GM19455 (cell line): ENCODE measurements around the gene DCLK1.

Experiments used
- ATAC-seq: cut with Tn5 transposase; IDR thresholded peaks from one replicate; pipeline ENCODE4 v1.9.1; 2021; ENCODE audit not compliant: unreplicated experiment

The DCLK1 gene

GRCh38 chr13:35909091-35909490, 222.1 kb downstream of the DCLK1 start:
- ATAC-seq: no peak

- ATAC-seq: no peak
Measured at GRCh38 chr13:35908226-35908625, 223.0 kb downstream of the DCLK1 start.

DNA sequence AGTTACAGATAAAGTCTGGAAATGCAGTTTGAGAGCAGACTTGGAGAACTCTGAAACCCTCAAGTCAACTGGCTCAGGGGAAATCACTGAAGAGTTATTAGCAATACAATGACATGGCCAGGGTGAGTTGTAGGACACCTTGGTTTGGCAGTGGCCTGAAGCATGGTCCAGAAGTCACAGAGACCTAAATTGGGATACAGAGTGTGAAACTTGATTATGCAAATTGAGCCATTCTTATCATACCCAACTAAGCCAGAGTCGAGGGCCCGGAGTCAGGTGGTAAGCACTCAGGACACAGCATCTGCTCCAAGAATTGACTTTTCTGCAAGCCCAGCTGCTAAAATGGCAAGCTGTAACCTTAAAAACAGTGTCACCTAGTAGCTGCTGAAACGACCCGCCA, 224.5 kb downstream of the DCLK1 start:
- ATAC-seq: no peak

DNA sequence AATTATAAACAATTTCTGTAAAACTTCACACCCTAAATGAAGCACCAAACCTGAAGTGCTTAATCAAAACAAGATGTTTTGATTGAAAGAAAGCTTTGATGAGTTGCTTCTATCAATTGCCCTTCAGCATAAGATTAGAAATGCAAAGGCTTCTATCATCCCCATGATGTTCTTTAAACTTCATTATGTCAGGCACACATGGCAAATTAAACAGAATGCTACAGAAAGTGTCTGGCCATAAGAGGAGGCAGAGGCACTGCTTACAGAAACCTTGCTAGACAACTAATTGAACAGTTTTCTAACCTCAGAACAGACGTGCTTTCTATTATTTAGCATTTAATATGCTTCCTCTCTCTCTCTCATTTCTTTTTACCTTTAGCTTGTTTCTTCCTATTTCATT, 228.1 kb downstream of the DCLK1 start:
- no peak for ATAC-seq

DNA sequence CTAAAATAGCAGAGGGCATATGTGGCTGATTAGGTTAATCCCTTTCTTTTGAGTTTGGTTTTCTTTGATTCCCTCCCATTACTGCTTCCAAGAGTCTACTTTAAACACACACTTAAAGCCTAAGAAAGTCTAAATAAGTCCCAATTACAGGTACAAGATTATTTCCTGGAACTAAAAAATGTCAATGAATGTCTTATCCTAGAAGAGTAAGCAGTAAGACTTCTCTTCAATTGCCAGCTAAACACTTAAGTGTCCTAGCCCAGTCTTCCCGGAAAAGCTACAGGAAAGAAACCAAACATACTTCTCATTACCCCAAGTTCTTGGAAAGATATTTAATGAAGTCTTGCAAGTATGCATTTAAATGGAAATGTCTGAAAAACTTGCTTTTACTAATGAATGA, 233.1 kb downstream of the DCLK1 start:
- ATAC-seq: no peak

GRCh38 chr13:35894636-35895035, 236.5 kb downstream of the DCLK1 start:
- no peak for ATAC-seq

- ATAC-seq: no peak
Measured at GRCh38 chr13:35892837-35893814, 238.1 kb downstream of the DCLK1 start.

GRCh38 chr13:35891507-35892441, 239.4 kb downstream of the DCLK1 start:
- no peak for ATAC-seq

DNA sequence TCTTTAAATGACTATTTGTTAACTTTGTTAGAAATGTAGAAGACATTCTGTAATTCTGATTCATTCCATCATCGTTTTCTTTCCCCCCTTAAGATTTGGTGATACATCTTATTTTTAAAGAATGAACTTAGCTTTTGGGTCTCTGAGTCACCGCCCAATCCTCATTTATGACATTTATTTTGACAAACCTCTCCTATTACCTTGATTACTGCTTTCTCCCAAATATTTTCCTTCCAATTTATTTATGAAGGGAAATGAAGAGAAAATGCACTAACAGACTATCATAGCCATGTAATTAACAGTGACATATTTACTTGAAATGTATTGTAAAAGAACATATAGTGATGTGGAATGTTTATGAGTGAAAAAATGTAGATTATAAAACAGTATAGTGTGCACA, 241.6 kb downstream of the DCLK1 start:
- no peak for ATAC-seq

- no peak for ATAC-seq
Measured at GRCh38 chr13:35888981-35889380, 242.2 kb downstream of the DCLK1 start.

DNA sequence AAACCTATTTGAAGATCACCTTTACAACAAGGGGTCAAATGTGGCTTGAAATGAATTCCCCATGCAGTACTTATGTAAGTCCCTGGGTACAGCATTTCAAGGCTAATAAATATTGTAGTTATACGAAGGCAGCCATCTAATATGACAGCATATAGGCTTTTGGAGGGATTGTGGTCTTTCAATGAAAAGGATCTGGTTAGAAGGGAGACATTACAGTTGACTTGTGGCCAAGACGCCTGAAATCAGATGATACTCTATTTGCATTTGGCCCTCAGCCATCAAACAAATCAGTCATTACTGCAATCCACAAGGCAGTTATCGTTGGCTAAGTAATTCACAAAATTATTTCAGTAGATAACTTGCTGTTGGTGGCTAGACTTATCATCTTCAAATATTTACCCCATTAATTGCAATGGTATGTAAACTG, 242.7 kb downstream of the DCLK1 start:
- ATAC-seq: no peak

DNA sequence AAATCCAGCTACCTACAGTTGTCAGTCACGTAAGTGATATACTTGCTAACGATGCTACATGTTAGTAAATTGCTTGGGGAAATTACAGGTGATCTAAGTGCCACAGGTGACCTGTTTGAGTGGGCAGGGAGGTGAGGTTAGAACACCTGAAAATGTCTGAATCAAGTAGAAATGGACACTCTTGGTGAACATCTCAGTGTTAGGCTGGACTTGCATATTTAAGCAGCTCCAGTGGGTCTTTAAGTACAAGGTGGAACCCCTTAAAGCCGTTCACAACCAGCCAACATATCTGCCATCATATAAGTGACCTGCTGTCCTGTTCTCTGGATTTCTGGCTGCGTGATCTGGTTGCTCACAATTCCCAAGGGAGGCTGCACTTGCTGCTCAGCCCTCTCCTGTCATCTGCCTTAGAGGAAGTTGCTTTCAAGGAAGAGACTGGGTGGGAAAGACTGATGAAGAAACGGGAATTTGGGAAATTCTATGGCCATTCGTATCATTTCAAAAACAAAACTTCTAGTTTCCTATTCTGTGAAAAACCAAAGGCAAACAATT, 244.0 kb downstream of the DCLK1 start:
- ATAC-seq: no peak

DNA sequence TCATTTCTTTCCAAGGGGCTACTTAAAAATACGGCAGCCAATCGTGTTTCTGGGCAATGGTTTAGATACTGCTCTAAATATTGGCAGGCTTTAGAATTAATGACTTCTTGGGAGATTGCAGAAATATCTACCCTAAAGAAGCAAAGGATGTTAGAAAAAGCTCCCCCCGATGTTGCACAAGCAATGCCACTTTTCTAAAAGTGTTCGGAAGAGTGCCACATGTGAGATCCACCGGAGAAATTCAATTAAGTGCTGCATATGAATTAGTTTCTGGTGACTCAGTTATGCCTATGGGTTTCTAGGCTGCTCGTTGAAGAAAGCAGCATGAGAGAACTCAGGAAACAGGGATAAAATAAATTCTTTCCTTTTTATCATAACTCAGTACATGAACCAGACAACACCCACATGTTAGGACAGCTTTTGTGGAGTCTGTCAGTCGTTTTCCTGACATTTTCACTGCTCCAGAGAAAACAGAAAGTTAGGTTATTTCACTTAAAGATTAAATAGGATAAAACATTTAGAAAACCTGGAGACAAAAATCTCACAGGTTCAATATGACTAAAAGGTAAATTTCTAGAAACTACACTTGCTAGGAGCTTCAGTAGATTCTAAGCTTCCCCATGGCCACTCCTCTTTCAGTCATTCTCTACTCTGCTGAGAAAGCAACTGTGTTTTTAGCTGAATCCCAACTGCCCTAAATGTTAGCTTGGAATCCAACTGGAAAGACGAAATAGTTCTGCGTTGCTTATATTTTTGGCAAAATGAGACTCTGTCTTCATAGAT, 244.7 kb downstream of the DCLK1 start:
- no peak for ATAC-seq

DNA sequence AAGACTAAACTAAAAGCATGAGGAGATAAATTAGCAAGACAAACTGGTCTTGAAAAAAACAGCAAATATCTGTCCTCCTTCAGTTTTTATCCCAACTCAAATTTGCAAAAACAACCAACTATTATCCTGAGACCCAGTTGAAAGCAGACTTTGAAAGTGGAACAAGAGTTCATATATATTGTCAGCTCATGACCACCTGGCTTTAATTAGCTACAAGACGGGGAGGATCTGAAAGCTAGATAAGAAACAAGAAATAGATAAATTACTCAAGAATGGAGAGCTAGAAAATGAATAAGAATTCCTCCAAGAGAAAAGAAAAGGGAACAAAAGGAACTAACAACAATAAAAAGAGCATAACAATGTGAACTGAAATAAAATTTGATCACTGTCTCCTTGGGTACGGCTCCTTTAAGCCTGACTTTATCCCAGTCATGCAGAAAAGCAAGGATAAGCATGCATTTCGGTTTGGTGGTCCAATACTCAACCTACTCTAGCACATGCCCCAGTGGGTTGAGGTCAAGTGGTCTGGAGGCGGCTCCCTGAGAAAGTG, 246.9 kb downstream of the DCLK1 start:
- no peak for ATAC-seq

- no peak for ATAC-seq
Measured at GRCh38 chr13:35882722-35883497, 248.3 kb downstream of the DCLK1 start.

GRCh38 chr13:35881360-35881759, 249.8 kb downstream of the DCLK1 start:
- no peak for ATAC-seq

DNA sequence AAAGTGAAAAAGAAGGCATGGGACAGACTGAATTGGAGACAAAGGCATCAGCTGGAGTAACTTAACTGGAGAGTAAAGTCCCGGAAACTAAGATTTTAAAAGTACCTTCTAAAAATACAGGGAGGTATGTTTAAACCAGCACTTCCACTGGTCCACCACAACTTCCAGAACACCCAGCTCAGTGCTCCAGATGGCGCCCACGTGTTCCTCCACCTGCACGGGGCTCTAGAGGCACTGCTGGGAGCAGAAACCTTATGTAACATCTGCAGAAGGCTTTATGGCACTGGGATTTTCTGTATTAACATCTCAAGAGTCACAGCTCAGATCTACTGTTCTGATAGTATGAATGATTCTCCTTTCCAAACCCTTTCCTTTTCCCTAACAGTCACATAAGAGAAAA, 252.1 kb downstream of the DCLK1 start:
- no peak for ATAC-seq

- ATAC-seq: no peak
Measured at GRCh38 chr13:35876601-35877000, 254.6 kb downstream of the DCLK1 start.

- no peak for ATAC-seq
Measured at GRCh38 chr13:35874704-35875103, 256.5 kb downstream of the DCLK1 start.

DNA sequence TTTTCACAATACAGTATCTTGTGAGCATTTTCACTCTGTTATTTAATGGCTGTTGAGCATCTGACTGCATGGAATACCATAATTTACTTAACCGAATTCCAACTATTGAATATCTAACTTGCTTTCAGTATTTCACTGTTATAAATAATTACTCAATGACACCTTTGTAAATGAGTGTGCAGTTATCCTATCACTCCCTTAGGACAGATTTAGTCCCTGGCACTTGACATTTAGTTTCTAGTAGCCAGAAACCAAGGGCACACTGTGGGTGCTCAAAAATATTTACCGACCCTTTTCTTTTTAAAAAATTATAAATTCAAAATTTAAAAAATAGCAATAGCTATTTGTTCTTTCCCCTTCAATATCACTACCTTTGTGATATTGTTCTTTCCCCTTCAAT, 258.8 kb downstream of the DCLK1 start:
- ATAC-seq: no peak
